Measurements from ENCODE around the gene TMA7. TPM values are rescaled to one million over a fixed set of nuclear protein-coding genes. Genes with fewer than 3 reads are reported as not detected.

Gene TMA7
- total and polyA plus RNA-seq, 4 donors: 75.2 to 241 (median 113) TPM

DNA sequence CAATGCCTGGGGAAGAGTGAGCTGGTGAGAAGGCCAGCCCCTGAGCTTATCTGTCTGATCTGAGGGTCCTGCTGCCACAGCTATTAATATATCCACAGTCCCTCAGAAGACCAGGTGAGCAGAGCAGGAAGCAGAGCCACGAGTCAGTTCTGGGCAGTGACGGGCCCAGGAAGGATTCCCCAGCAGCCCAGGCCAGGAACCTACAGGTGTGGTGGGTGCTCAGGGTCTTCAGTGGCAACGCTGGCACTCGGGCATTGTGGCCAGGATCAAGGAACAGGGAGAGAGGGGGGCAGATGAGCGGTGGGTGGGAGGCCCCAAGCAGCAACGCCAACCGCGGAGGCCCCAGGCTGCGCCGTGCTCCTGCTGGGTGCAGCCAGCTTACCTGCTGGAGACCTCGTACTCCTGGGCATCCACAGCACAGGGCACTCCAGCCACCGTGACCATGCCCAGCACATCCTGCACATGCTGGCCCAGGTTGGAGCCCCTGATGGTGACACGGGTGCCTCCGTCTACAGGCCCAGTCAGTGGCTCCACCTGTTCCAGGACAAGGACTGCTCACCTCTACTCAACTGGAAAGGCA, 22.4 kb upstream of the TMA7 start:
- 94% methylated on average over 14 of the region's 14 CpGs for WGBS
- TF ChIP-seq, protein P1, sequence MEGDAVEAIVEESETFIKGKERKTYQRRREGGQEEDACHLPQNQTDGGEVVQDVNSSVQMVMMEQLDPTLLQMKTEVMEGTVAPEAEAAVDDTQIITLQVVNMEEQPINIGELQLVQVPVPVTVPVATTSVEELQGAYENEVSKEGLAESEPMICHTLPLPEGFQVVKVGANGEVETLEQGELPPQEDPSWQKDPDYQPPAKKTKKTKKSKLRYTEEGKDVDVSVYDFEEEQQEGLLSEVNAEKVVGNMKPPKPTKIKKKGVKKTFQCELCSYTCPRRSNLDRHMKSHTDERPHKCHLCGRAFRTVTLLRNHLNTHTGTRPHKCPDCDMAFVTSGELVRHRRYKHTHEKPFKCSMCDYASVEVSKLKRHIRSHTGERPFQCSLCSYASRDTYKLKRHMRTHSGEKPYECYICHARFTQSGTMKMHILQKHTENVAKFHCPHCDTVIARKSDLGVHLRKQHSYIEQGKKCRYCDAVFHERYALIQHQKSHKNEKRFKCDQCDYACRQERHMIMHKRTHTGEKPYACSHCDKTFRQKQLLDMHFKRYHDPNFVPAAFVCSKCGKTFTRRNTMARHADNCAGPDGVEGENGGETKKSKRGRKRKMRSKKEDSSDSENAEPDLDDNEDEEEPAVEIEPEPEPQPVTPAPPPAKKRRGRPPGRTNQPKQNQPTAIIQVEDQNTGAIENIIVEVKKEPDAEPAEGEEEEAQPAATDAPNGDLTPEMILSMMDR (IDR thresholded peaks at IDR 0.05; ENCODE audit: low read depth, low read length, missing input control): no peak
- H3K36me3 ChIP-seq (ENCODE audit: control insufficient read depth in 4 of 4, insufficient read depth in 3 of 4, low read depth in 1 of 4, low read length in 3 of 4): peaks cover 15 to 76% (median 39%) of the 10 kb centered on the region in 4 donors

DNA sequence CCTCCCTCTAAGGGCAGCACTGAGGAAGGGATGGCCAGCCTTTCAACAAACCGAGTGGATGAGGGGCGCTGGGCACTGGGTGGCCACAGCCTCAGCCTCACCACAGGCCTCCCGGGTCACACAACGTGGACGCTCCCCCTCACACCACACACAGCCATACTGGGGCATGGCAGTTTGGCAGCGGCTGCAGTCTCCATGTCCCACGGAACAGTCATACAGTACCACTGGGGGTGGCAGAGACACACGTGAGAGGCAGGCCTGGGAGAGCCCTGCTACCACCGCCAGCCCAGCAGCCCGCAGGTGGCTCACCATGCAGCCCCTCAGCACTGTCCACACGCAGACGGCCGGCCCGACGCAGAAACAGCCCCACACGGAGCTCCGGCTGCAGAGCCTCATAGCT, 21.9 kb upstream of the TMA7 start:
- no peak for TF ChIP-seq TAF1 (conservative IDR thresholded peaks at IDR 0.05)
- TF ChIP-seq NR2F2 (IDR thresholded peaks at IDR 0.05): no peak
- H3K9ac ChIP-seq (ENCODE audit: low read depth in 1 of 2, low read length in 2 of 2): no peak overlapping the region
- no peak overlapping the region for H3K4me3 ChIP-seq (ENCODE audit: low read depth in 1 of 3, low read length in 3 of 3)
- no peaks in the 10 kb centered on the region for H3K27me3 ChIP-seq (ENCODE audit: control insufficient read depth in 4 of 4, insufficient read depth in 4 of 4, low read length in 3 of 4)
- DNase-seq (ENCODE audit: low spot score): no peak
- no peaks in the 10 kb centered on the region for H3K9me3 ChIP-seq (ENCODE audit: control insufficient read depth in 4 of 4, low read length in 3 of 4)
- H3K27ac ChIP-seq (ENCODE audit: low read depth in 1 of 2, low read length in 2 of 2): no peak overlapping the region
- peaks cover 0 to 21% (median 11%) of the 10 kb centered on the region in 4 donors for H3K4me1 ChIP-seq (ENCODE audit: control insufficient read depth in 4 of 4, insufficient read depth in 4 of 4, low read length in 3 of 4)
- H3K36me3 ChIP-seq (ENCODE audit: control insufficient read depth in 4 of 4, insufficient read depth in 3 of 4, low read depth in 1 of 4, low read length in 3 of 4): peaks cover 15 to 71% (median 37%) of the 10 kb centered on the region in 4 donors
- 92% methylated on average over 17 of the region's 17 CpGs for WGBS

More for the DNA sequence above, 22.4 kb upstream of the TMA7 start:
- Histone ChIP-seq H3K27ac (ENCODE audit: low read depth in 1 of 2, low read length in 2 of 2) (no peak overlapping the region), H3K4me1 (ENCODE audit: control insufficient read depth in 4 of 4, insufficient read depth in 4 of 4, low read length in 3 of 4) (peaks cover 0 to 16% (median 8%) of the 10 kb centered on the region in 4 donors), H3K27me3 (ENCODE audit: control insufficient read depth in 4 of 4, insufficient read depth in 4 of 4, low read length in 3 of 4) (no peaks in the 10 kb centered on the region), H3K9ac (ENCODE audit: low read depth in 1 of 2, low read length in 2 of 2) (no peak overlapping the region), H3K9me3 (ENCODE audit: control insufficient read depth in 4 of 4, low read length in 3 of 4) (no peaks in the 10 kb centered on the region), H3K4me3 (ENCODE audit: low read depth in 1 of 3, low read length in 3 of 3) (no peak overlapping the region)
- DNase-seq (ENCODE audit: low spot score): no peak

DNA sequence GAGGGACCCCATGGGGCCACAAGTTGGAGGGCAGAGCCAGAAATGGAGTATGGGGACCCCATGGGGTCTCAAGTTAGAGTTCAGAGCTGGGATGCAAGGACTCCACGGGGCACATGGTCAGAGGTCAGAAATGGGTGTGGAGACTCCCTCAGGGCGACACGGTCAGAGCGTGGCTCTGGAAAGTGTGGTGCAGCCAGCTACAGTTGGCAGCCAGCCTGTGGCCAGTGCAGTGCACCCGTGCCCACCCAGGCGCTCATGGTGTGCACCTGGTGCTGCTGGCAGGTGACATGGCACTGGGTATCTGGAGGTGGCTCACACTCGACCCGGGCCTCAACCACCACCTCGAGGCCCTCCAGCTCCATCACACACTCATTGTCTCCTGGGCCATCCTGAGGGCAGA, 21.4 kb upstream of the TMA7 start:
- TF ChIP-seq JUND (IDR thresholded peaks at IDR 0.05) (no peak), YY1 (IDR thresholded peaks at IDR 0.05) (no peak)
- DNase-seq (ENCODE audit: low spot score): no peak
- no peak overlapping the region for H3K27ac ChIP-seq (ENCODE audit: low read depth in 1 of 2, low read length in 2 of 2)
- H3K4me1 ChIP-seq (ENCODE audit: control insufficient read depth in 4 of 4, insufficient read depth in 4 of 4, low read length in 3 of 4): peaks cover 2 to 26% (median 15%) of the 10 kb centered on the region in 4 donors
- H3K9ac ChIP-seq (ENCODE audit: low read depth in 1 of 2, low read length in 2 of 2): no peak overlapping the region
- WGBS: 71% methylated on average over 9 of the region's 9 CpGs
- H3K4me3 ChIP-seq (ENCODE audit: low read depth in 1 of 3, low read length in 3 of 3): no peak overlapping the region
- H3K9me3 ChIP-seq (ENCODE audit: control insufficient read depth in 4 of 4, low read length in 3 of 4): no peaks in the 10 kb centered on the region
- peaks cover 15 to 66% (median 36%) of the 10 kb centered on the region in 4 donors for H3K36me3 ChIP-seq (ENCODE audit: control insufficient read depth in 4 of 4, insufficient read depth in 3 of 4, low read depth in 1 of 4, low read length in 3 of 4)
- no peaks in the 10 kb centered on the region for H3K27me3 ChIP-seq (ENCODE audit: control insufficient read depth in 4 of 4, insufficient read depth in 4 of 4, low read length in 3 of 4)

DNA sequence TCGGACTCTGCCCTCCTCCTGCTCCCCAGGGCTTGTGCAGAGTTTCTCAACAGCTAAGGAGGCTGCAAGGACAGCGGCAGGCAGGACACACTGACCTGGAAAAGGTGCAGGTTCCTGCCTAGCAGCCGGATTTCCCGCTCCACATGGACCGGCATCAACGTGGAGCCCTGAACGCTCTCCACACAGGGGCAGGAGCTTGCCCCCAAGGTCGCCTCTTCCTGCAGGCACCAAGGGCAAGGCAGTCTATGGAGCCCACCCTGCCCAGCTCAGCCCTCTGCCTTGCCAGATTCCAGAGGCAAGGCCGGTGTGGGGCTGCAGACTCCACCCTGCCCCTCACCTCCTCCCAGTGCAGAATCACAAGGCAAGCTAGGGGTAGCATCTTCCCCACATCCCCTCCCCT, 20.9 kb upstream of the TMA7 start:
- no peaks in the 10 kb centered on the region for H3K27me3 ChIP-seq (ENCODE audit: control insufficient read depth in 4 of 4, insufficient read depth in 4 of 4, low read length in 3 of 4)
- no peak overlapping the region for H3K9ac ChIP-seq (ENCODE audit: low read depth in 1 of 2, low read length in 2 of 2)
- peaks cover 15 to 61% (median 34%) of the 10 kb centered on the region in 4 donors for H3K36me3 ChIP-seq (ENCODE audit: control insufficient read depth in 4 of 4, insufficient read depth in 3 of 4, low read depth in 1 of 4, low read length in 3 of 4)
- H3K4me3 ChIP-seq (ENCODE audit: low read depth in 1 of 3, low read length in 3 of 3): no peak overlapping the region
- 84% methylated on average over 9 of the region's 9 CpGs for WGBS
- no peak overlapping the region for H3K27ac ChIP-seq (ENCODE audit: low read depth in 1 of 2, low read length in 2 of 2)
- H3K9me3 ChIP-seq (ENCODE audit: control insufficient read depth in 4 of 4, low read length in 3 of 4): no peaks in the 10 kb centered on the region
- no peak for DNase-seq (ENCODE audit: low spot score)
- peaks cover 6 to 31% (median 18%) of the 10 kb centered on the region in 4 donors for H3K4me1 ChIP-seq (ENCODE audit: control insufficient read depth in 4 of 4, insufficient read depth in 4 of 4, low read length in 3 of 4)
- TF ChIP-seq SP1 (IDR thresholded peaks at IDR 0.05): no peak
- TF ChIP-seq HNF4A (conservative IDR thresholded peaks at IDR 0.05): no peak
- no peak for TF ChIP-seq FOXA1 (IDR thresholded peaks at IDR 0.05)
- no peak for TF ChIP-seq NR2F2 (IDR thresholded peaks at IDR 0.05)
- TF ChIP-seq EGR1 (IDR thresholded peaks at IDR 0.05; ENCODE audit: low read depth in 2 of 2): no peak
- TF ChIP-seq RXRA (IDR thresholded peaks at IDR 0.05): no peak
- TF ChIP-seq FOXA2 (IDR thresholded peaks at IDR 0.05): no peak
- TF ChIP-seq YY1 (IDR thresholded peaks at IDR 0.05): no peak
- TF ChIP-seq, protein P2, sequence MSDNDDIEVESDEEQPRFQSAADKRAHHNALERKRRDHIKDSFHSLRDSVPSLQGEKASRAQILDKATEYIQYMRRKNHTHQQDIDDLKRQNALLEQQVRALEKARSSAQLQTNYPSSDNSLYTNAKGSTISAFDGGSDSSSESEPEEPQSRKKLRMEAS (IDR thresholded peaks at IDR 0.05): no peak
- TF ChIP-seq, protein P3, sequence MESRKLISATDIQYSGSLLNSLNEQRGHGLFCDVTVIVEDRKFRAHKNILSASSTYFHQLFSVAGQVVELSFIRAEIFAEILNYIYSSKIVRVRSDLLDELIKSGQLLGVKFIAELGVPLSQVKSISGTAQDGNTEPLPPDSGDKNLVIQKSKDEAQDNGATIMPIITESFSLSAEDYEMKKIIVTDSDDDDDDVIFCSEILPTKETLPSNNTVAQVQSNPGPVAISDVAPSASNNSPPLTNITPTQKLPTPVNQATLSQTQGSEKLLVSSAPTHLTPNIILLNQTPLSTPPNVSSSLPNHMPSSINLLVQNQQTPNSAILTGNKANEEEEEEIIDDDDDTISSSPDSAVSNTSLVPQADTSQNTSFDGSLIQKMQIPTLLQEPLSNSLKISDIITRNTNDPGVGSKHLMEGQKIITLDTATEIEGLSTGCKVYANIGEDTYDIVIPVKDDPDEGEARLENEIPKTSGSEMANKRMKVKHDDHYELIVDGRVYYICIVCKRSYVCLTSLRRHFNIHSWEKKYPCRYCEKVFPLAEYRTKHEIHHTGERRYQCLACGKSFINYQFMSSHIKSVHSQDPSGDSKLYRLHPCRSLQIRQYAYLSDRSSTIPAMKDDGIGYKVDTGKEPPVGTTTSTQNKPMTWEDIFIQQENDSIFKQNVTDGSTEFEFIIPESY (IDR thresholded peaks at IDR 0.05): no peak
- no peak for TF ChIP-seq HNF4G (IDR thresholded peaks at IDR 0.05)
- TF ChIP-seq, protein P4, sequence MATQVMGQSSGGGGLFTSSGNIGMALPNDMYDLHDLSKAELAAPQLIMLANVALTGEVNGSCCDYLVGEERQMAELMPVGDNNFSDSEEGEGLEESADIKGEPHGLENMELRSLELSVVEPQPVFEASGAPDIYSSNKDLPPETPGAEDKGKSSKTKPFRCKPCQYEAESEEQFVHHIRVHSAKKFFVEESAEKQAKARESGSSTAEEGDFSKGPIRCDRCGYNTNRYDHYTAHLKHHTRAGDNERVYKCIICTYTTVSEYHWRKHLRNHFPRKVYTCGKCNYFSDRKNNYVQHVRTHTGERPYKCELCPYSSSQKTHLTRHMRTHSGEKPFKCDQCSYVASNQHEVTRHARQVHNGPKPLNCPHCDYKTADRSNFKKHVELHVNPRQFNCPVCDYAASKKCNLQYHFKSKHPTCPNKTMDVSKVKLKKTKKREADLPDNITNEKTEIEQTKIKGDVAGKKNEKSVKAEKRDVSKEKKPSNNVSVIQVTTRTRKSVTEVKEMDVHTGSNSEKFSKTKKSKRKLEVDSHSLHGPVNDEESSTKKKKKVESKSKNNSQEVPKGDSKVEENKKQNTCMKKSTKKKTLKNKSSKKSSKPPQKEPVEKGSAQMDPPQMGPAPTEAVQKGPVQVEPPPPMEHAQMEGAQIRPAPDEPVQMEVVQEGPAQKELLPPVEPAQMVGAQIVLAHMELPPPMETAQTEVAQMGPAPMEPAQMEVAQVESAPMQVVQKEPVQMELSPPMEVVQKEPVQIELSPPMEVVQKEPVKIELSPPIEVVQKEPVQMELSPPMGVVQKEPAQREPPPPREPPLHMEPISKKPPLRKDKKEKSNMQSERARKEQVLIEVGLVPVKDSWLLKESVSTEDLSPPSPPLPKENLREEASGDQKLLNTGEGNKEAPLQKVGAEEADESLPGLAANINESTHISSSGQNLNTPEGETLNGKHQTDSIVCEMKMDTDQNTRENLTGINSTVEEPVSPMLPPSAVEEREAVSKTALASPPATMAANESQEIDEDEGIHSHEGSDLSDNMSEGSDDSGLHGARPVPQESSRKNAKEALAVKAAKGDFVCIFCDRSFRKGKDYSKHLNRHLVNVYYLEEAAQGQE (IDR thresholded peaks at IDR 0.05): no peak
- TF ChIP-seq, protein P5, sequence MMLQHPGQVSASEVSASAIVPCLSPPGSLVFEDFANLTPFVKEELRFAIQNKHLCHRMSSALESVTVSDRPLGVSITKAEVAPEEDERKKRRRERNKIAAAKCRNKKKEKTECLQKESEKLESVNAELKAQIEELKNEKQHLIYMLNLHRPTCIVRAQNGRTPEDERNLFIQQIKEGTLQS (IDR thresholded peaks at IDR 0.05): no peak
- no peak for TF ChIP-seq JUND (IDR thresholded peaks at IDR 0.05)

All from liver (tissue), 9 donors.